IMR-90 (cell line): Measurements from ENCODE around the gene PAX3. TPM values are rescaled to one million over a fixed set of nuclear protein-coding genes. Genes with fewer than 3 reads are reported as not detected.

Experiments used
- ATAC-seq: fragments of 200-7000 bp; cut with Tn5 transposase; 2 replicates; pipeline ENCODE4 v1.9.1; 2020; ENCODE audit warnings: low read depth, mild to moderate bottlenecking, moderate library complexity
- BruUV-seq: library from RNA; stranded (reverse); fragments of 400-500 nt; replicated peaks from 2 replicates; lab custom pipeline; 2021; lab: Mats Ljungman, UMichigan
- CTCF ChIA-PET: fragments of 300-600 bp; formaldehyde crosslinking; extraction: SDS; loops from one replicate; lab custom pipeline; 2021; ENCODE audit warnings: antibody characterized with exemption; lab: Yijun Ruan, JAX
- POLR2A ChIA-PET: fragments of 300-600 bp; sonication (Branson Sonifier 250); formaldehyde crosslinking; loops from one replicate; lab custom pipeline; 2022; ENCODE audit warnings: antibody characterized with exemption; ENCODE audit not compliant: unreplicated experiment; lab: Charles Lee
- DNase-seq: peaks from one replicate; pipeline ENCODE4 v3.0.0; 2013
- H2AFZ ChIP-seq: replicated peaks from 2 replicates; pipeline ENCODE3; 2013; ENCODE audit warnings: low read length, mild to moderate bottlenecking; ENCODE audit not compliant: poor library complexity
- H2AK5ac ChIP-seq: 2 replicates; pipeline ENCODE4 v1.6.1; 2013; ENCODE audit warnings: low read depth, low read length, inconsistent platforms
- H2AK9ac ChIP-seq: replicated peaks from 2 replicates; pipeline ENCODE3; 2013; ENCODE audit warnings: mild to moderate bottlenecking, low read depth, low read length, moderate library complexity; ENCODE audit not compliant: poor library complexity
- H2BK120ac ChIP-seq: 2 replicates; pipeline ENCODE4 v1.6.1; 2013; ENCODE audit warnings: low read depth, low read length, inconsistent platforms
- H2BK15ac ChIP-seq: 3 replicates; pipeline ENCODE4 v1.6.1; 2013; ENCODE audit warnings: low read depth, low read length, inconsistent platforms
- H2BK20ac ChIP-seq: 2 replicates; pipeline ENCODE4 v1.6.1; 2013; ENCODE audit warnings: low read depth, mild to moderate bottlenecking, inconsistent platforms, low read length, moderate library complexity
- H2BK5ac ChIP-seq: 2 replicates; pipeline ENCODE4 v1.6.1; 2013; ENCODE audit warnings: mild to moderate bottlenecking, low read depth, low read length, inconsistent platforms; ENCODE audit not compliant: poor library complexity, severe bottlenecking
- H3K14ac ChIP-seq: replicated peaks from 2 replicates; pipeline ENCODE4 v1.6.1; 2013; ENCODE audit warnings: low read depth, low read length, inconsistent platforms
- H3K18ac ChIP-seq: 2 replicates; pipeline ENCODE4 v1.6.1; 2013; ENCODE audit warnings: low read depth, low read length, control low read depth
- H3K23ac ChIP-seq: 2 replicates; pipeline ENCODE4 v1.6.1; 2013; ENCODE audit warnings: low read depth, low read length, inconsistent platforms
- H3K27ac ChIP-seq: 2 replicates; pipeline ENCODE4 v1.5.1; 2013; ENCODE audit warnings: mild to moderate bottlenecking, control low read depth, low read length; ENCODE audit not compliant: insufficient read depth
- H3K27me3 ChIP-seq: 2 replicates; pipeline ENCODE4 v1.6.1; 2013; ENCODE audit warnings: low read length; ENCODE audit not compliant: control insufficient read depth, insufficient read depth
- H3K36me3 ChIP-seq: 2 replicates; pipeline ENCODE4 v1.6.1; 2013; ENCODE audit warnings: low read length, mixed read lengths; ENCODE audit not compliant: control insufficient read depth, insufficient read depth
- H3K4ac ChIP-seq: 2 replicates; pipeline ENCODE4 v1.6.1; 2013; ENCODE audit warnings: low read depth, low read length, inconsistent platforms
- H3K4me1 ChIP-seq: 2 replicates; pipeline ENCODE4 v1.6.1; 2013; ENCODE audit warnings: low read length, mixed read lengths; ENCODE audit not compliant: control insufficient read depth, insufficient read depth
- H3K4me2 ChIP-seq: 2 replicates; pipeline ENCODE4 v1.6.1; 2013; ENCODE audit warnings: low read depth, mild to moderate bottlenecking, control low read depth, low read length, moderate library complexity
- H3K4me3 ChIP-seq: 2 replicates; pipeline ENCODE4 v1.5.1; 2013; ENCODE audit warnings: low read depth, mild to moderate bottlenecking, control low read depth, low read length, moderate library complexity; ENCODE audit not compliant: insufficient read depth
- H3K56ac ChIP-seq: 2 replicates; pipeline ENCODE4 v1.6.1; 2013; ENCODE audit warnings: low read length, inconsistent platforms; ENCODE audit not compliant: insufficient read depth; ENCODE audit errors: extremely low read depth
- H3K79me1 ChIP-seq, 2 experiments: 2 replicates each; pipeline ENCODE4 v1.6.1; 2013; ENCODE audit warnings: low read length in 2 of 2, inconsistent platforms in 1 of 2, low read depth in 1 of 2
- H3K9ac ChIP-seq: 2 replicates; pipeline ENCODE4 v1.6.1; 2013; ENCODE audit warnings: low read depth, low read length, control low read depth
- H3K9me1 ChIP-seq: 2 replicates; pipeline ENCODE4 v1.6.1; 2013; ENCODE audit warnings: low read length, inconsistent platforms; ENCODE audit not compliant: insufficient read depth
- H3K9me3 ChIP-seq: 2 replicates; pipeline ENCODE4 v1.6.1; 2013; ENCODE audit warnings: low read length; ENCODE audit not compliant: control insufficient read depth, insufficient read depth
- H4K20me1 ChIP-seq: 2 replicates; pipeline ENCODE4 v1.6.1; 2013; ENCODE audit warnings: low read length, inconsistent platforms; ENCODE audit not compliant: insufficient read depth
- H4K5ac ChIP-seq: 2 replicates; pipeline ENCODE4 v1.6.1; 2013; ENCODE audit warnings: mild to moderate bottlenecking, low read depth, low read length, control low read depth
- H4K8ac ChIP-seq, 2 experiments: 2 replicates each; pipeline ENCODE4 v1.6.1; 2013; ENCODE audit warnings: low read depth in 2 of 2, low read length in 2 of 2, control low read depth in 1 of 2, inconsistent platforms in 1 of 2
- H4K91ac ChIP-seq: 2 replicates; pipeline ENCODE4 v1.6.1; 2013; ENCODE audit warnings: low read depth, low read length, inconsistent platforms; ENCODE audit not compliant: insufficient read depth
- BHLHE40 ChIP-seq: fragments of 150-350 bp; IDR thresholded peaks from 2 replicates; pipeline ENCODE4 v1.6.1; 2016; ENCODE audit warnings: mild to moderate bottlenecking, low read depth, low read length
- CEBPB ChIP-seq: IDR thresholded peaks from 2 replicates; pipeline ENCODE4 v1.6.1; 2012; ENCODE audit warnings: low read depth, low read length, improper control_type of control experiment
- CHD1 ChIP-seq: IDR thresholded peaks from 2 replicates; pipeline ENCODE4 v1.6.1; 2012; ENCODE audit warnings: low read depth, low read length, improper control_type of control experiment
- CTCF ChIP-seq: conservative IDR thresholded peaks from 2 replicates; pipeline ENCODE4 v1.5.1; 2012; ENCODE audit warnings: mild to moderate bottlenecking, low read depth, low read length, improper control_type of control experiment
- FOS ChIP-seq: fragments of 150-350 bp; IDR thresholded peaks from 2 replicates; pipeline ENCODE4 v1.6.1; 2016; ENCODE audit warnings: low read depth, low read length
- MAZ ChIP-seq: IDR thresholded peaks from 2 replicates; pipeline ENCODE4 v1.6.1; 2012; ENCODE audit warnings: low read depth, mild to moderate bottlenecking, low read length, improper control_type of control experiment, moderate library complexity, borderline replicate concordance
- MXI1 ChIP-seq: IDR thresholded peaks from 2 replicates; pipeline ENCODE4 v1.6.1; 2012; ENCODE audit warnings: low read depth, mild to moderate bottlenecking, low read length, moderate library complexity, borderline replicate concordance
- POLR2A ChIP-seq: IDR thresholded peaks from 2 replicates; pipeline ENCODE4 v1.6.1; 2012; ENCODE audit warnings: mild to moderate bottlenecking, low read depth, low read length
- RAD21 ChIP-seq: IDR thresholded peaks from 2 replicates; pipeline ENCODE4 v1.6.1; 2012; ENCODE audit warnings: low read length, improper control_type of control experiment
- RFX5 ChIP-seq: IDR thresholded peaks from 2 replicates; pipeline ENCODE4 v1.8.0; 2012; ENCODE audit warnings: low read depth, mild to moderate bottlenecking, low read length, moderate library complexity
- SMC3 ChIP-seq: fragments of 150-350 bp; IDR thresholded peaks from 2 replicates; pipeline ENCODE4 v1.6.1; 2016; ENCODE audit warnings: low read depth, mild to moderate bottlenecking, antibody characterized with exemption, low read length, moderate library complexity
- WGBS, 2 experiments: methylation state at CpG; one replicate each; pipeline versions ENCODE4 v1.1.5 to v1.1.7; 2013; ENCODE audit warnings: missing lambda C conversion rate in 2 of 2; ENCODE audit not compliant: insufficient read length in 1 of 2; ENCODE audit errors: extremely low coverage in 2 of 2; 5-methylcytosine and 5-hydroxymethylcytosine counted together
- dilution Hi-C: fragments of 300-500 bp; cut with HindIII; formaldehyde crosslinking; loops from one replicate; pipeline ENCODE4 v1.14.3; 2018; ENCODE audit warnings: low sequenced_read_pairs; ENCODE audit not compliant: unreplicated experiment
- in situ Hi-C: fragments of 300-500 bp; cut with MboI; formaldehyde crosslinking; loops from 3 replicates; pipeline ENCODE4 v1.14.3; 2019; ENCODE audit warnings: low sequenced_read_pairs, inconsistent platforms, mixed read lengths
- intact Hi-C: fragments of 100-400 bp; cut with micrococcal nuclease; formaldehyde crosslinking; loops from 2 replicates; pipeline ENCODE4 v1.10.0; 2022
- polyA plus RNA-seq, 3 experiments: library from polyadenylated mRNA; depleted of rRNA; stranded (reverse); fragments of >200 nt; gene quantifications; 2 replicates each; pipeline ENCODE4 v1.2.3, GENCODE V29; 2012; ENCODE audit warnings: low replicate concordance in 1 of 3
- total RNA-seq: library from RNA; depleted of rRNA; stranded (reverse); fragments of >200 nt; gene quantifications from 2 replicates; pipeline ENCODE4 v1.2.3, GENCODE V29; 2012
- TF ChIP-seq, protein P1 (sequence below): fragments of 150-350 bp; IDR thresholded peaks from 2 replicates; pipeline ENCODE4 v1.6.1; 2016; ENCODE audit warnings: low read depth, mild to moderate bottlenecking, low read length, moderate library complexity, borderline replicate concordance

PAX3 gene
- total and polyA plus RNA-seq, 2 of the 4 experiments (the other 2 are of a cell fraction): not detected

- Histone ChIP-seq H2BK5ac (no peak overlapping the region), H3K56ac (no peak overlapping the region), H3K9me1 (no peaks in the 10 kb centered on the region), H2AK5ac (no peak overlapping the region), H2AK9ac (no peak overlapping the region), H3K27ac (no peak overlapping the region), H3K4me1 (no peaks in the 10 kb centered on the region; the same call in 1 of the 2 replicates), H3K4me2 (no peak overlapping the region), H4K8ac (no peak overlapping the region), H3K36me3 (no peaks in the 10 kb centered on the region), H3K9ac (no peak overlapping the region), H3K4me3 (no peak overlapping the region), H2AFZ (no peak overlapping the region), H3K79me1 (no peaks in the 10 kb centered on the region), H2BK20ac (no peak overlapping the region), H4K5ac (no peak overlapping the region), H2BK15ac (no peak overlapping the region), H3K9me3 (peaks cover 7% of the 10 kb centered on the region), H2BK120ac (no peak overlapping the region), H4K91ac (no peak overlapping the region), H3K27me3 (peaks cover 85% of the 10 kb centered on the region), H3K14ac (no peak overlapping the region), H3K23ac (no peak overlapping the region), H3K4ac (no peak overlapping the region), H4K20me1 (no peaks in the 10 kb centered on the region), H3K18ac (no peak overlapping the region)
- ATAC-seq: no peak
- no peak for TF ChIP-seq CEBPB
- no peak for TF ChIP-seq MAZ
- TF ChIP-seq CTCF: no peak
- TF ChIP-seq, protein P1, sequence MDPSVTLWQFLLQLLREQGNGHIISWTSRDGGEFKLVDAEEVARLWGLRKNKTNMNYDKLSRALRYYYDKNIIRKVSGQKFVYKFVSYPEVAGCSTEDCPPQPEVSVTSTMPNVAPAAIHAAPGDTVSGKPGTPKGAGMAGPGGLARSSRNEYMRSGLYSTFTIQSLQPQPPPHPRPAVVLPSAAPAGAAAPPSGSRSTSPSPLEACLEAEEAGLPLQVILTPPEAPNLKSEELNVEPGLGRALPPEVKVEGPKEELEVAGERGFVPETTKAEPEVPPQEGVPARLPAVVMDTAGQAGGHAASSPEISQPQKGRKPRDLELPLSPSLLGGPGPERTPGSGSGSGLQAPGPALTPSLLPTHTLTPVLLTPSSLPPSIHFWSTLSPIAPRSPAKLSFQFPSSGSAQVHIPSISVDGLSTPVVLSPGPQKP: no peak
- no peak for TF ChIP-seq BHLHE40
- TF ChIP-seq FOS: no peak
- TF ChIP-seq POLR2A: no peak
- TF ChIP-seq MXI1: no peak
- TF ChIP-seq RAD21: no peak
- no peak for TF ChIP-seq RFX5
- no peak for TF ChIP-seq CHD1
- TF ChIP-seq SMC3: no peak
- no TSS peak for BruUV-seq
- WGBS, 2 experiments: 6% methylated on average over 3 of the region's 14 CpGs; no CpG with 5 or more reads in 1 of the 2 experiments
- CTCF ChIA-PET: interaction anchor here (1.1 kb wide), 1 partner anchor 305 kb away, joined by 3 read pairs; no protein-coding TSS in a partner anchor
- DNase-seq: no peak
- dilution Hi-C loops: no loop called here
- intact Hi-C loops: no loop called here
- POLR2A ChIA-PET: no interaction called here
- in situ Hi-C loops: no loop called here
These were observed 6.4 kb downstream of the PAX3 start for GRCh38 chr2:222292149-222293134.
